ENCODE results near the gene NMNAT2.
A peak's percentile ranks its signal among the peaks of the same experiment; 100 is the strongest.
"Not testable (repeated sequence)": the region's sequence is repeated elsewhere in the genome, so short reads cannot be mapped to it uniquely, and the experiment has no call there.

The NMNAT2 gene

DNA sequence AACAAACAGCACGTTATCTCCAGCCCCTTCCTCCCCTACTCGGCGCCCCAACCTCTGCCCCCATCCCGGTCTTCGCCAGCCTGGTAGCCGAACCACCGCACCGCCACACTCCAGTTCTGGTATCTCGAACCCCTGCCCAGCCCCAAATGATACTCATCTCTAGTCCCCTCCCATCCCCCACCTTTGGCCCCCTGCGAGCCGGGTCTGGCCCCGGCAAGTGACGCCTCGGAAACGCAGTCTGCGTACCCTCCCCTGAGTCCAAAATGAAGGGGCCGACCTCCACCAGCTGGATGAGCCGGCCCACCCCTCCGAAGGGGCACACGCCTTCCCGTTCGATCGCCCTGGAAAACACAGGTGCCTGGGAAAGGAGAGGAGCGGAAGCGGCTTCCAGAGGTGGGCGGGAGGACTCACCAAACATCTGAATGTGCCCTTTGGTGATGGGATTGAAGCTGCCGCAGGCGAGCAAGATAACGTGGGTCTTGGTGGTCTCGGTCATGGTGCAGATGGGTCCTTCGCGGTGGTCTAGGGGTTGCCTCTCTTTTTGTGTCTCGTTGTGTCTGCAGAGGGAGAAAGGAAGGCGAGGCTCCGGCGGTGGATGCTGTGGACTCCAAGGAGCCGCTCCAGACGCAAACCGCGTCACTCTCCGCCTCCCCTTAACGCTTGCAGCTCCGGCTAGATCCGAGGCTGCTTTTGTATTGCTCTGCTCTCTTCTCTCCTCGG is at the start of gene NMNAT2:
TSS of gene NMNAT2 (minus strand) at position 609 of the 720 bp plus-strand sequence. CDS start at position 496, 113 bp downstream.
- DNase-seq = peak; percentile 11

DNA sequence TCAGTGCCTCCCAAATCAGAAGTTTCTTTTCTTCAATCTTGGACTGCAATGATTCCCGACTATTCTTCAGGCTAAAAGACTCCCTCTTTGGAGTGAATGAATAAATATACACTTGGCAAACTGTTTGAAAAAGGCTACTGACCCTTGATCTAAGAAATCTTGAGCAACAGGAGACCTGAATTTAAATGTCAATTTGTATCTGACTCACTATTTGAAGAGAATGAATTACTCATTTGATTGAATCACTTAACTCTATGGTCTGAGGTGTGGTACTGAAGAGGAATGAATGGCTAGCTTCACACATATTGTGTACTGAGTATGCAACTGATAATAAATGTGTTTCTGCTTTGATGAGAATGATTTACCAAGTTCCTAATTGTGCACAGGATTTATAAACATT is 49.5 kb upstream of the NMNAT2 start:
- no peak for DNase-seq

DNA sequence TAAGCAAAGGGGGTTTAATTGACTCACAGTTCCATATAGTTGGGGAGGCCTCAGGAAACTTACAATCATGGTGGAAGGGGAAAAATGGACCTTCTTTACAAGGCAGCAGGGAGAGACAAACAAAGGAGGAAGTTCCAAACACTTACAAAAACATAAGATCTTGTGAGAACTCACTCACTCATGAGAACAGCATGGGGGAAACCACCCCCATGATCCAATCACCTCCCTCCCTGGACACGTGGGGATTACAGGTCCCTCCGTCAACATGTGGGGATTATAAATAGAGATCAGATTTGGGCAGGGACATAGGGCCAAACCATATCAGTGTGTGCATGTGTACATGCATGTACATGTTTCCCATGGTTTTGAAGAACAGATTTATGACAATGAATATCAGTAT is 48.6 kb upstream of the NMNAT2 start:
- DNase-seq = no peak

DNA sequence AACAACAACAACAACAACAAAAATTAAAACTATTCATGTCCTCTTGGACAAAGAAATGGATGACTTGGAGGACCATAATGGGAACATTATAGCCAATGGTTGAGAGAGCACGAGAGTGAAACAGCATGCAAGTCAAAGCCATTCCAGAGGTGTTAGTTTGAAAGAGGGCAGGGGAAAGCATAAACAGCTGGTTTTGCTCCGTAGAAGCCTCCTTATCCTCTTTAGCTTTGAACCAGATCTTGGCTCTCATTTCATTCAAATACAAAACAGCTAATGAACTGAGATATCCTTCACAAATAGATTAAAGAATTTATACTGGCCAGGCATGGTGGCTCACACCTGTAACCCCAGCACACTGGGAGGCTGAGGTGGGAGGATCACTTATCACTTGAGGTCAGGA is 45.4 kb upstream of the NMNAT2 start:
- no peak for DNase-seq

DNA sequence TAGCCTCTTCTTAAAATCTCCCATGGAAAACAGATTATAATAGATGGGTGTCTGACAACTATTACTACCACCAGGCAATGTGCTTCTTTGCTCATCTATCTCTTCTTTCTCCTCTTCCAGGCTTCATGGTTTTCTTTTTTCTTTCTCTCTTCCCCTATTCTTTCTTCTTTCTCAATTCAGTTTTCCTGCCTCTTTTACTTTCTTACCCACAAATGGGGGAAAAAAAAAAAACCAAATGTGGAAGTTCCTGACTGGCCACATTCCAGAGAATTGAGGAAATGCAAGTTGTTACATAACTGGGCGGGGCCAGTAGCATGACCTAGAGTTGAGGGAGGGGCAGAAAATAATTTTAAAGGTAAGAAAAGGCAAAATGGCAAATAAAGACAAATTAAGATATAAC is 43.2 kb upstream of the NMNAT2 start:
- DNase-seq = no peak

DNA sequence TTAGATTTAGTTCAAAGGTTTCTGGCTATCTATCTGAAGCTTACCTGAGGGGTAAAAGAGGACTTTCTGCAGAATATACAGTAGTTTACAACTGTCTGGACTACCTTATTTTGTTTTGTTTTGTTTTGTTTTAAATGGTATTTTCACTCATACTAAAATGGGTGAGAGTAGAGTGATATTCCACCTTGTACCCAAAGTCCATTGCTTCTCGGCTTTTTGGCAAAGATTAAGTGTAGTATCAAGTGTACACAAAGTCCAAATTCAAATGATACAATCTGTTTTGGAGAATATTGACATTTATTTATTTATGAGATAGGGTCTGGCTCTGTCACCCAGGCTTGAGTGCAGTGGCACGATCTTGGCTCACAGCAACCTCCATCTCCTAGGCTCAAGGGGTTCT is 42.4 kb upstream of the NMNAT2 start:
- DNase-seq = no peak

DNA sequence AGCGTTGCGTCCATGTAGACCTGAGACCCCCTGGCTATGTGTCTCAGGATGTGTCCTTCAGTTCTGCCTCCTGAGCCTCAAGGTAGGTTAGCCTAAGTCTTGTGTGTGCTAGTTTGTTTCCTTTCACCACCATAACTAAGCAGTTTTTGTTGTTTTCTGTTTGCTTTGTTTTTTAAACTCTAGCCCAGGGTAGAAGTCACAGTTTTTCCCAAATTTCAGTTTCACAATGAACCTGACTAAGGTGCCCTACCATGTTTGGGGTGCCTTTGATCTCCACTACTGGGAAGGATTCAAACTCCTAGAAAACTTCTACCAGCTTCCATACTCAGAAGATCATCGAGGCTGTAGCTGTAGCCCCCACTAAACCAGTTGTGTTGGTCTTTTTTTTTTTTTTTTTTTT is 39.3 kb upstream of the NMNAT2 start:
- no peak for DNase-seq

DNA sequence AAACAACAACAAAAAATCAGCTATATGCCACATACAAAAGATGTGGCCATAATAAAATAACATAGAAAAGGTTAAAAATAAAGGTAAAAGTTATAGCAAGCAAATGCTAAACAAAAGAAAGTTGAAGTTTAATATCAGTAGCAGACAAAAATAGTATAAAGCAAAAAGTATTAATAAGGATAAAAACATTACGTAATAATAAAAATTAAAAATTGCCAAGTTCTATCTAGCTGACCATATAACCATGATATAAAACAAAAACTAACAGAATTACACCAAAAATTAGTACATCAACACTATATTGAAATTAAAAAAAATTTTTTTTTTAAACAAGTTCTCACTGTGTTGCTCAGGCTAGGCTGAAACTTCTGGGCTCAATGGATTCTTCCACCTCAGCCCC is 38.6 kb upstream of the NMNAT2 start:
- no peak for DNase-seq

DNA sequence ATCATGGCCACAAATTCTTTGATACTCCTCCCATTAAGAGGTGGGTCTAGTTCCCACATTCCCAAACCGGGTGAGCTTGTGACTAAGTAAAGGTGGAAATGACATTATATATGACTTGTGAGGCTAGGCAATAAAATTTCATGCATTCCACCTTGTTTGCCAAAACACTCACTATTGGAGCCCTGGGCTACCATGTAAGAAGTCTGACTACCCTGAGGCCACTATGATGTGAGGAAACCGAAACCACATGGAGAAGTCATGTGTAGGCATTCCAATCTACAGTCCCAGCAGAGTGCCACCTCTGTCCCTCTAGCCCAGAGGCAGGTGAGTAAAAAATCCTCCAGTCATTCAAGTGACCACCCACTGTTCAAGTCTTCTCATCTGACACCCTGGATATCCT is 36.2 kb upstream of the NMNAT2 start:
- DNase-seq = no peak

DNA sequence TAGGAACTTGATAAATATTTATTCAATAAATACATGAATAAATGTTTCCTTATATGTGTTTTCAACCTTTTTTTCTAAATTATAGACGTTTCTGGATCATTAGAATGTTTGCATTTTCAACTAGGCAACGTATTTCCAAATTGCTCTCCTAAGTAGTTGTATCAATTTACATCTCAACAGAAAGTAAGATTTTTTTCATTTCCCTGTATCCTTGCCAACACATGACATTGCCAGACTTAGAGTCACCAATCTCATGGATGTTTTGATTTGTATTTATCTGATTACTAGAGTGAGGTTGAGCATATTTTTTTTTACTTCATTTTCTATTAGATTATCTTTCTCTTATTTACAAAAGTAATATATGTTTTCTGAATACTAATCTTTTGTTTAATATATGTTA is 31.9 kb upstream of the NMNAT2 start:
- no peak for DNase-seq

DNA sequence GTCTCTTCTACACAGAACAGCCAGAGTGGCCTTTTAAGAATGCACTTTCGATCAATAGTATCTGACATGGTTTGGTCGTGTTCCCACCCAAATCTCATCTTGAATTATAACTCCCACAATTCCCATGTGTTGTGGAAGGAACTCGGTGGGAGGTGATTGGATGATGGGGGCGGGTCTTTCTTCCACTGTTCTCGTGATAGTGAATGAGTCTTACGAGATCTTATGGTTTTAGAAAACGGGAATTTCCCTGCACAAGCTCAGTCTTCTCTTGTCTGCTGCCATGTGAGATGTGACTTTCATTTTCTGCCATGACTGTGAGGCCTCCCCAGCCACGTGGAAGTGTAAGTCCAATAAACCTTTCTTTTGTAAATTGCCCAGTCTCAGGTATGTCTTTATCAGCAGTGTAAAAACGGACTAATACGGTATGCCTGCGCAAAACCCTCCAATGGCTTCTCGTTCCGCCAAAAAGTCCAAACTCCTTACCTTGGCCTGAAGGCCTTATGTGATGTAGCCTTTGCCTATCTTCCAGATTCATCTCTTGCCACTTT is 31.1 kb upstream of the NMNAT2 start:
- no peak for DNase-seq

DNA sequence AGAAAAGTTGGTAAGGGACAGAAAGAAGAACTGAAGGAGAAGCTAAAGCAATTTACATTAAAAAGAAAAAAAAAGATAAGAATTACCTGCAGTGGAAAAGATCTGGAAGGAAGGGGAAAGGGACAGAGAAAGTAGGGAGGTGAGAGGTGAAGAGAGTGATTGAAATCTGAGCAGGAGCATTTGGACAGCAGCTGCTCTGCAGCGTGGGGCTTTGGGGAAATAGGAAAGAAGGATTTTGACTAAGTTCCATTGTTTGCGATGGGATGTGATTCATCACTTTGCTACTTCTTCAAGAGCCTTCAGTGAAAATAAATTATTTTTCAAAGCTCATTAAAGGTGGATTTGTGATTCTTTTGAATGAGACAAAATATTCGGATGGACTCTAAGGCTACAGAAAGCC is 26.1 kb upstream of the NMNAT2 start:
- DNase-seq = no peak

DNA sequence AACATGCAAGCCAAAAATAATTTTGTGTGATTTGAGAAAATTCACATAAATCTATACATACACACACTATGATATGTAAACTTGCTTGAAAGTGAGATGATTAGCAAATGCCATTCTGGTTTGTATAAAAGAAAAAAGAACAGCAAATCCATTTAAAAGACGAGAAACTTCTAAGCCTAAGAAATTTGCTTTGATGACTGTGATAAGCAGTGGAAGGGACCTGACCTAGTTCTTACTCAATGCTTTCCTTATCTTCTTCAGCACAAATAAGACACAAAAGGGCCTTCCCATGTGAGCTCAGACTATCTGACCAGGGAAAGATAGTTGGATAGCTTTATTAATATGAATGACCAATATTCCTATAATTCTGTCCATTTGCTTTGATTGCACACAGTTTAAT is 25.3 kb upstream of the NMNAT2 start:
- no peak for DNase-seq

DNA sequence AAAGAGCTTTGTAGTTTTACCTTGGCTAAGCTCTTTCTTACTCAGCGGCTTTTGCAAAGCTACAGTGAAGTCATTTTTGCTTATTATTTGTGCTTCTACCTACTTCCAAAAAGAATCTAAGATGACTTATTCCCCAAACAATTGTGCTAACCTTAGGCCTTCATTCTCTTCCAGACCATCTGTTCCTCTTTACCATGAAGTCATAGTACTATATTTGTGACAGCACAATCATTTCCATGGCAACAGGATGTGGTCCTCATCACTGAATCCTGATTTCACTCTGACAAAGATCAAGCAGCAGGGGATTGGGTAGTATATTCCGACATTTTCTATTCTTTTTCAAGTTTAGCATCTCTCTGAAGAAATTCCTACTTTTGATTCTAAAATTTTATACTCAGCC is 24.8 kb upstream of the NMNAT2 start:
- DNase-seq = no peak

DNA sequence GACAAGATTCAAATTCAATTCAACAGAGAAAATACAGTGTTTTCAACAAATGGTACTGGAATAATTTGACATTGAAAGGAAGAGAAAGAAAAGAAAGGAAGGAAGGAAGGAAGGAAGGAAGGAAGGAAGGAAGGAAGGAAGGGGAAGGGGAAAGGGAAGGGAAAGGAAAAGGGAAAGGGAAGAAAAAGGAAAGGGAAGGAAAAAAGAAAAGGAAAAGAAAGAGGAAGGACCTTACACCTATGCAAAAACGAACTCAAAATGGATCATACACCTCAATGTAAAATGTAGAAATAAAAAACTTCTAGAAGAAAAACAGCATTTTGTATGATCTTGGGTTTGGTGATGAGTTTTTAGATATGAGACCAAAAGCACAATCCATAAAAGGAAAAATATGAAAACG is 19.9 kb upstream of the NMNAT2 start:
- DNase-seq = no peak

DNA sequence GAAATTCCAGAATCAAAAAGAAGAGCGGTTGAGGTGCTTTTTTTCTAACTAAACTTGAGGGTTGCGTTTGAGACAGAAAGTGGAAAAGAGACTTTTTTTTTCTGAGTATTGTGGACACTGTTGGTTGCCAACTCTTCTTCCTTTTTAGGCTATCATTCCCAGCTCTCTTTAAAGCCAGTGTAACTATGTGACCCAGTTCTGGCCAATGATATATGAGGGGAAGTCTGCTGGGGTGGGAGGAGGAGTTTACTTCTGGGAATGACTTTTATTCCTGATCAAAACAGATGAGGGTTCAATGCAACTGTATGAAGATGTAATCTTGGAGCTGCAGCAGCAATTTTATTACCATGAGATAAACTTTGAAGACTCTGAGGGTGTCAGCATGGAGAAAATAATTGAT is 17.3 kb upstream of the NMNAT2 start:
- DNase-seq = no peak

DNA sequence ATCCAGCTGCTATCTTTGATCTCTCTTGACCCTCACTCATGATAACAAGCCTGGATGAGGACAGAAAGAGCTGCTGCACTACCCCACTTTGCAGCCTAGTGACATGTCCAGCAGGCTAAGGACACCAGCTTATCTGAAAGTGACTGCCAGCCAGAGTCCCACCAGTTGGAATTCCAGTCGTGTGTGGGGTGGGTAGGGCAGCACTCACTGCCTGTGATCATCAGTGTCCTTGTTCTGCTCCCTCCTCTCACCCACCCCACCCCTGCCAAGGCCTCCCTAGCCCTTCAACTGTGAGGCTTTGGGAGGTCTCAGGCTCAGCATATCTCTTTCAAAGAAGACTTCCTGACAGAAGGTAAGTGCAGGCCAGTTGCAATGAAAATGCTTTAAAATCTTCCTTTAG is 15.5 kb upstream of the NMNAT2 start:
- DNase-seq = no peak

DNA sequence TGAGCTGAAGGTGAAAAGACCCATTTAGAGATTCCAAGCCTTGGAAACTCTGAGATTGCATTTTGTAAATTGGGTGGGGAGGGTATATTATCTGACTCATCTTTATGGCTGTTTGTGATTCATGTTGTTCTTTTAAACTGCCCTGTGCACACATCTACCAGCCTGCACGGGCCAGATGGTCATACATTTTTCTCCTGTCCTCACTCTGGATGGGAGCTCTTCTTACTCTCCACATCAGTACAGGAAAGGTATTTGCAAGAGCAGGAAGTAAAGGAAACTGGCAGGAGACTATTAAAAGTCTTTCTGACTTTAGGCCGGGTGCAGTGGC is 14.3 kb upstream of the NMNAT2 start:
- no peak for DNase-seq

DNA sequence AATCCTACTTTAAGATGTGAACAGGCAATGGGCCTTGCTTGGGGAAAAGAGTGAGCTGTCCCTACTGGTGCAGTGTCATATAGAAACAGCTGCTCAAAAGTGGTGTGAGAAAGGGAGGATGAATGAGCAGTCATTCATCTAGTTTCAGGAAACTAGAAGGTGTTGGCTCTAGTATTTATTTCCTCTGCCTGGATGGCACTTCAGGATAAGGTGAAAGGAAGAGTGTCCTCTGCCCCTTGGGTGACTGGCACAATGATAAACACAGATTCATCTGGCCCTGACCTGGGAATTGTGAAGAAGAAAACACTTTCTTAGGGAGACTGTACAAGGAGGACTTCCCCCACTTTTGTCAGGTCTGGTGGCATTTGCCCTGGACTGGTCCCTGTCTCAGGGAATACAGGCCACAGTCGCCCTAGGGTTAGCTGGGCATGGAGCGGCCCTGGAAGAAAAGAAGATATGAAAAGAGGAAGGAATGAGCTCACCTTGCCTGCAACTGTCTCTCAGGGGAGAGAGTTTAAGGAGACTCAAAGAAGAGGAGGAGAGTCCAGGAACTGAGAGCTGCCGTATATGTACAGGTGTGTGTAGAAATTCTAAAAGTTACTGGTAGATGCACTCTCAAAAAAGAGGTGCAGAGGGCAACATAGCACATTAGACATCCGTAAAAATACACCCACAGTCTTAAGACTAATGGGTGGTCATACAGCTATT is 13.8 kb upstream of the NMNAT2 start:
- no peak for DNase-seq

DNA sequence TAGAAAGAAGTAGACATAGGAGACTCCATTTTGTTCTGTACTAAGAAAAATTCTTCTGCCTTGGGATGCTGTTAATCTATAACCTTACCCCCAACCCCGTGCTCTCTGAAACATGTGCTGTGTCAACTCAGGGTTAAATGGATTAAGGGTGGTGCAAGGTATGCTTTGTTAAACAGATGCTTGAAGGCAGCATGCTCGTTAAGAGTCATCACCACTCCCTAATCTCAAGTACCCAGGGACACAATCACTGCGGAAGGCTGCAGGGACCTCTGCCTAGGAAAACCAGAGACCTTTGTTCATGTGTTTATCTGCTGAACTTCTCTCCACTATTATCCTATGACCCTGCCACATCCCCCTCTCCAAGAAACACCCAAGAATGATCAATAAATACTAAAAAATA is 9.4 kb upstream of the NMNAT2 start:
- not testable (repeated sequence) for DNase-seq

DNA sequence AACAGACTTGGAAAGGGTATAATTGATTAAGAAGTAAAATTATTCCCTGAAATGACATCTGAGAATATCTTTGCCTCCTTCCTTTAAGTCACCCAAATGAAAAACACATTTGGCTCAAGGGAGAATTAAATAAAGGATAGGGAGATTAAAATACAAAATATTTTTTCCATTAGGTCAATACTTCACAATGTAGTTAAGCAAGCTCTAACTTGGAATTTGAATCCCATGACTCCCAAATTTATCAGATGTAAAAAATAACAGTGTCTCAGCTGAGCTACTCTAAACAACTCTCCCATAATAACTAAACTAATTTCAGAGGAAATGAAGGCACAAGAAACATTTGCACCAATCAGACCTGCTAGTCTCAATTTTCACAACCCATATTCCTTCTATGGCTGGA is 6.5 kb upstream of the NMNAT2 start:
- no peak for DNase-seq

DNA sequence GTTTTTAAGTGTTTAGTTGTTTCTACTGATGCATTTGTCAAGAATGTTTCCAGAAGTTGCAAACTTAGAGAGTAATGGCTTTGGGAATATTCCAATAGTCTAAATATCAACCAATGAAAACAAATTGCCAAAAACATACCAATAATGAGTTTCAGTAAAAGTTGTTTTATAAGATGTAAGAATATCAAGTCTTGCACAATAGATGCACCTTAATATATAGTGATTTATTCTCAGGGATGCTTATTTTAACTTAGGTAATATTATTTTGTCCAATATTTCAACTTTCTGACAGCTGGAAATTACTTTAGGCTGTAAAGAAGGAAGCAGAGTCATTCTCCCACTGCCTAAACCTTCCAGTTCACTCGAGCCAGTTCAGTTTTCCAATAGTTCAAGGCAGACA is 5.4 kb upstream of the NMNAT2 start:
- no peak for DNase-seq

DNA sequence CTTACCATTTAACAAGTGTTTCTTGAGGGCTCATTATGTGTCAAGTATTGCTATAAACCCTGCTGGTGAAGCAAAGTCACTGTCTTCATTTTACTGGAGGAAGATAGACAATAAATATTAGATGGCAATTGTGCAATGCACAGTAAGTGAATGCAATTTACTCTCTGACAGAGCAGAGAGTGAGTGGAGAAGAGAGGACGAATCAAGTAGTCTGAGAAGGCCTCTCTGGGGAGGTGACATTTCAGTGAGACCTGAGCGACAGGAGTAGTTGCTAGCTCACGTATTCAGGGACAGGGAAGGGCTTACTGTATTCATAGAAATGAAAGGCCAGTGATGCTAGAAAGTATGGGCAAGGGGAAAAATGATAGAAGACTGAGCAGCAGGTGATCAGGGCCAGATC is 1.2 kb upstream of the NMNAT2 start:
- no peak for DNase-seq

DNA sequence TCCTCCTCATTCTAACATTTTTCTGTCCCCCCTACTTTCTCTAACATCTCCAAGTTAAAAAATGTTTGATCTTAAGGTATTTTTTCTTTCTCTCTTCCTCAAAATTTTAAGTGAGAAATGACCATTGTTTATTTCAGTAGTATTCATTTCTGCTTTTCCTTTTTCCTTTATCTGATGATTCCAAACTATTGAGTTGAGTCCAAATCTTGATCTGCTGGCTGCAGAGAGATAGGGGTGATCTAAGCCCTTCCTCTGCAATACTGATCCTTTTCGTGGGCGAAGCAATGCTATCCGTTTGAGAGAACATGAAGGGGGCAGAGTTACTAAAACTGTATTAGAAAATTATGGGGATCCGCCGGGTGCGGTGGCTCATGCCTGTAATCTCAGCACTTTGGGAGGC is 516 bp upstream of the NMNAT2 start:
- DNase-seq = no peak
